Measurements from ENCODE around the gene CDC16.

The CDC16 gene

GRCh38 chr13:114230117-114230516 lies 4.6 kb upstream of the CDC16 start (continued):
- TF ChIP-seq ZNF112 (tag by site-specific recombination; IDR thresholded peaks at IDR 0.05): no peak
- peak; percentile 38; the same call in 1 of the 2 replicates for TF ChIP-seq SCRT2 (tag by site-specific recombination; IDR thresholded peaks at IDR 0.05)
- TF ChIP-seq ZBTB8A (tag by site-specific recombination; IDR thresholded peaks at IDR 0.05): no peak
- TF ChIP-seq ZNF626 (tag by site-specific recombination; IDR thresholded peaks at IDR 0.05): no peak
- peak; percentile 77 for TF ChIP-seq PRDM6 (tag by site-specific recombination; IDR thresholded peaks at IDR 0.05)
- no peak for TF ChIP-seq PRDM4 (tag by site-specific recombination; IDR thresholded peaks at IDR 0.05)
- TF ChIP-seq GLIS2 (tag by site-specific recombination; IDR thresholded peaks at IDR 0.05): no peak
- peak; percentile 83 for TF ChIP-seq ZFHX2 (tag by site-specific recombination; conservative IDR thresholded peaks at IDR 0.05)
- no peak for TF ChIP-seq ZNF677 (tag by site-specific recombination; IDR thresholded peaks at IDR 0.05)
- TF ChIP-seq GFI1B (tag by site-specific recombination; IDR thresholded peaks at IDR 0.05): no peak
- no peak for TF ChIP-seq ZBTB6 (tag by site-specific recombination; IDR thresholded peaks at IDR 0.05)
- TF ChIP-seq EGR2 (tag by site-specific recombination; IDR thresholded peaks at IDR 0.05; ENCODE audit: low read depth): peak; percentile 54
- no peak for TF ChIP-seq MZF1 (tag by site-specific recombination; IDR thresholded peaks at IDR 0.05; ENCODE audit: borderline replicate concordance)
- TF ChIP-seq BCL11B (tag by site-specific recombination; IDR thresholded peaks at IDR 0.05; ENCODE audit: low read depth): no peak
- TF ChIP-seq ZNF366 (tag by site-specific recombination; conservative IDR thresholded peaks at IDR 0.05): peak; percentile 70
- no peak for TF ChIP-seq ZNF394 (tag by site-specific recombination; IDR thresholded peaks at IDR 0.05; ENCODE audit: borderline replicate concordance)
- TF ChIP-seq KLF1 (tag by site-specific recombination; IDR thresholded peaks at IDR 0.05): no peak
- TF ChIP-seq ZNF561 (tag by site-specific recombination; IDR thresholded peaks at IDR 0.05; ENCODE audit: borderline replicate concordance): no peak
- TF ChIP-seq ZNF518A (tag by site-specific recombination; conservative IDR thresholded peaks at IDR 0.05; ENCODE audit: low read depth): peak; percentile 48; the same call in 1 of the 2 replicates
- TF ChIP-seq ZNF660 (tag by site-specific recombination; IDR thresholded peaks at IDR 0.05): peak; percentile 98
- TF ChIP-seq ZNF621 (tag by site-specific recombination; IDR thresholded peaks at IDR 0.05): no peak
- no peak for TF ChIP-seq ZNF350 (tag by site-specific recombination; IDR thresholded peaks at IDR 0.05)
- TF ChIP-seq GLI4 (tag by site-specific recombination; IDR thresholded peaks at IDR 0.05): no peak
- no peak for TF ChIP-seq ZNF280C (tag by site-specific recombination; IDR thresholded peaks at IDR 0.05)
- no peak for TF ChIP-seq OVOL3 (tag by site-specific recombination; IDR thresholded peaks at IDR 0.05)
- TF ChIP-seq KLF9 (tag by site-specific recombination; IDR thresholded peaks at IDR 0.05; ENCODE audit: low read depth): no peak
- no peak for TF ChIP-seq ZNF707 (tag by site-specific recombination; IDR thresholded peaks at IDR 0.05)
- 0 out of 2 replicates have a peak, but pooled peaks have one; percentile 28 for TF ChIP-seq ZFP69B (tag by site-specific recombination; IDR thresholded peaks at IDR 0.05)
- TF ChIP-seq ZNF48 (tag by site-specific recombination; IDR thresholded peaks at IDR 0.05): no peak
- TF ChIP-seq ZBTB17 (tag by site-specific recombination; IDR thresholded peaks at IDR 0.05): peak; percentile 41; the same call in 1 of the 2 replicates
